Thymus (tissue), 11 donors: Measurements from ENCODE around the gene ANKH. TPM values are rescaled to one million over a fixed set of nuclear protein-coding genes. Genes with fewer than 3 reads are reported as not detected.

Experiments
- DNase-seq, 9 donors: peaks; one replicate each; pipeline ENCODE4 v3.0.0-alpha.2; 2013; ENCODE audit warnings: low spot score in 9 of 9, low read depth in 6 of 9, missing footprints in 1 of 9
- H3K27ac ChIP-seq, 2 donors: one replicate each; pipeline ENCODE4 v1.5.1; 2013; ENCODE audit warnings: control low read depth in 1 of 2, low read depth in 1 of 2, low read length in 1 of 2, mild to moderate bottlenecking in 1 of 2, moderate library complexity in 1 of 2
- H3K27me3 ChIP-seq, 2 donors: one replicate each; pipeline ENCODE4 v1.5.1; 2013; ENCODE audit warnings: low read length in 1 of 2; ENCODE audit not compliant: control insufficient read depth in 2 of 2, insufficient read depth in 1 of 2
- H3K36me3 ChIP-seq, 2 donors: one replicate each; pipeline ENCODE4 v1.5.1; 2013; ENCODE audit warnings: low read length in 1 of 2, mild to moderate bottlenecking in 1 of 2, moderate library complexity in 1 of 2; ENCODE audit not compliant: control insufficient read depth in 2 of 2, insufficient read depth in 2 of 2
- H3K4me1 ChIP-seq, 2 donors: one replicate each; pipeline ENCODE4 v1.5.1; 2013; ENCODE audit warnings: low read length in 2 of 2; ENCODE audit not compliant: control insufficient read depth in 2 of 2, insufficient read depth in 2 of 2
- H3K4me3 ChIP-seq, 2 donors: one replicate each; pipeline ENCODE4 v1.5.1; 2013; ENCODE audit warnings: low read length in 2 of 2, control low read depth in 1 of 2, mild to moderate bottlenecking in 1 of 2
- H3K9me3 ChIP-seq, 2 donors: one replicate each; pipeline ENCODE4 v1.5.1; 2013; ENCODE audit warnings: low read length in 1 of 2, mild to moderate bottlenecking in 1 of 2; ENCODE audit not compliant: control insufficient read depth in 2 of 2, insufficient read depth in 1 of 2
- WGBS: extraction: QIAGEN DNeasy Blood & Tissue Kit; methylation state at CpG from one replicate; pipeline ENCODE4 v1.1.7; 2013; 5-methylcytosine and 5-hydroxymethylcytosine counted together
- polyA plus RNA-seq: library from polyadenylated mRNA; stranded (reverse); fragments of 200-250 nt; gene quantifications from one replicate; pipeline ENCODE4 v1.2.3, GENCODE V29; 2013
- total RNA-seq: library from RNA; stranded (reverse); fragments of 120-200 nt; gene quantifications from one replicate; pipeline ENCODE4 v1.2.4, GENCODE V29; 2013
- donor health status: healthy.

The ANKH gene
- total and polyA plus RNA-seq, 2 donors: 17.3 to 29.8 TPM

DNA sequence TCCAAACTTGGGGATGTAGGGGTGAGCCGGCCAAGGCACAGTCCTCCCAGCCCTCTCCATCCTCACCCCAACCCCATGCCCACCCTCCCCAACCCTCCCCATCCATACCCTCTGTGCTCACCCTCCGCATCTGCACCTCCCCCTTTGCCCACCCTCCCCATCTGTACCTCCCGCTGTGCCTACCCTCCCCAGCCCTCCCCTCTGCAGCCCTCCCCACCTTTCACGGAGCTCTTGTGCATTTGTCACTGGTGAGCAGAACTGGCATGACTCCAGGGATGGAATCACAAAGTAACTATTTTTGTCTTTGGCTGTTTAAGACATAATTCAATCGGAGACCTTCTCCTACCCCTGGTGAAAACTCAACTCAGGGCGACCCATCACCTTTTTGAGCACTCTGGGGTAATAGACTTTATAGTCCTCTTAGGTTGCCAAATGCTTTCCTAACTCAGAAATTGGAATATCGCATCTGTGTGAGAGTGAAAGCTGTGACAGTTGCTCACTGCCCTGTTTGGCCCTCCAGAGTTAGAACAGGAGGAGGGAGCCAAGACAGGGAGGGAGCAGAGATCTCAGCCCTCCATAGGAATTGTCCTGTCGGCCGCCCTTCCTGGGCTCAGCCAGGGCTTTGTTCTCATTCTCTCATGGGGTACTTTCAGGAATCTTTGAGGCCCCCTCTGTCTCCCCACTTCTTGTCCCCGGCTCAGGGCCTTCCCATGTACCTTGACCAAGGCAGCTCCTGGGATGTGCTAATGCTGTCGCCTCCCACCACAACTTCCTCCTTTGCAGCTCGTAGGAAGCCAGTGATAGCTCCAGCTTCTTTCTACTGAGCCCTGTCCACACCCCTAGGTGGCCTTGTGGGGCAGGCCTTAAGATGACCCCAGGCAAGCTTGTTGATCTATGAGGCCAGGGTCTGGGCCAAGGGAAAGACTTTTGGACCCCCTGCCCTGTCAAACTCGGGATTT is 170.8 kb downstream of the ANKH start:
- Histone ChIP-seq H3K9me3 (no peaks in the 10 kb centered on the region), H3K27me3 (no peaks in the 10 kb centered on the region), H3K4me3 (no peak overlapping the region), H3K27ac (no peak overlapping the region), H3K4me1 (peaks cover 0 to 5% of the 10 kb centered on the region in 2 donors), H3K36me3 (peaks cover 45 to 48% of the 10 kb centered on the region in 2 donors)
- 81% methylated on average over 13 of the region's 13 CpGs for WGBS
- no peak for DNase-seq

- 91% methylated on average over 8 of the region's 8 CpGs for WGBS
- no peak for DNase-seq
- peaks cover 0 to 3% of the 10 kb centered on the region in 2 donors for H3K4me1 ChIP-seq
- H3K4me3 ChIP-seq: no peak overlapping the region
- H3K36me3 ChIP-seq: peaks cover 45 to 55% of the 10 kb centered on the region in 2 donors
- no peaks in the 10 kb centered on the region for H3K27me3 ChIP-seq
- H3K27ac ChIP-seq: no peak overlapping the region
- no peaks in the 10 kb centered on the region for H3K9me3 ChIP-seq
These were observed 171.7 kb downstream of the ANKH start for GRCh38 chr5:14699807-14700400.

DNA sequence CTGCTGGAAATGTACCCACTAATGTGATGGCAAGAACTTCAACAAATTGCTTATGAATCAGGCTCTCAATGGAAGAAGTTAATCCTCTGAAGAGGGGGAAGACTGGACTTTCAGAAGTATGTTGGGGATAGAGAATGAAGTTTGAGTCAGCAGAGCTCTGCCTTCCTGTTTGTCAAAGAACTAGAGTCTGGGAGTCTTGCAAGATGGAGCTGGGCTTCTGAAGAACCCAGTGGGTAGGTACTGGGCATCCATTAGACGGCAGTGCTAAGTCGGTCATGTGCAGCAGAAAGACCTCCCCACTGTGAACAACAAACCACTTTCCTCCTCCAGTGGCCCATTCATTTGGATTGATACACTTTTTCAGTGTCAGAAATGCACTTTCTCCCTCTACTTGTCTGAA is 172.4 kb downstream of the ANKH start:
- Histone ChIP-seq H3K9me3 (no peaks in the 10 kb centered on the region), H3K4me3 (no peak overlapping the region), H3K27ac (no peak overlapping the region), H3K27me3 (no peaks in the 10 kb centered on the region), H3K36me3 (peaks cover 46 to 59% of the 10 kb centered on the region in 2 donors), H3K4me1 (peaks cover 0 to 3% of the 10 kb centered on the region in 2 donors)
- WGBS: 100% methylated on average over 2 of the region's 2 CpGs
- no peak for DNase-seq

- 95% methylated on average over 1 of the region's 1 CpG for WGBS
- H3K36me3 ChIP-seq: peaks cover 52 to 63% of the 10 kb centered on the region in 2 donors
These were observed 173.1 kb downstream of the ANKH start for GRCh38 chr5:14698495-14698894.

GRCh38 chr5:14696851-14697250 is 174.7 kb downstream of the ANKH start:
- peaks cover 0 to 3% of the 10 kb centered on the region in 2 donors for H3K4me1 ChIP-seq
- H3K9me3 ChIP-seq: no peaks in the 10 kb centered on the region
- no peak overlapping the region for H3K4me3 ChIP-seq
- H3K27me3 ChIP-seq: no peaks in the 10 kb centered on the region
- no peak overlapping the region for H3K27ac ChIP-seq
- DNase-seq: no peak
- 98% methylated on average over 3 of the region's 3 CpGs for WGBS
- peaks cover 50 to 56% of the 10 kb centered on the region in 2 donors for H3K36me3 ChIP-seq

More at GRCh38 chr5:14698495-14698894, 173.1 kb downstream of the ANKH start:
- H3K4me1 ChIP-seq: peaks cover 0 to 3% of the 10 kb centered on the region in 2 donors
- DNase-seq: no peak
- H3K9me3 ChIP-seq: no peaks in the 10 kb centered on the region
- no peak overlapping the region for H3K27ac ChIP-seq
- no peaks in the 10 kb centered on the region for H3K27me3 ChIP-seq
- no peak overlapping the region for H3K4me3 ChIP-seq

DNA sequence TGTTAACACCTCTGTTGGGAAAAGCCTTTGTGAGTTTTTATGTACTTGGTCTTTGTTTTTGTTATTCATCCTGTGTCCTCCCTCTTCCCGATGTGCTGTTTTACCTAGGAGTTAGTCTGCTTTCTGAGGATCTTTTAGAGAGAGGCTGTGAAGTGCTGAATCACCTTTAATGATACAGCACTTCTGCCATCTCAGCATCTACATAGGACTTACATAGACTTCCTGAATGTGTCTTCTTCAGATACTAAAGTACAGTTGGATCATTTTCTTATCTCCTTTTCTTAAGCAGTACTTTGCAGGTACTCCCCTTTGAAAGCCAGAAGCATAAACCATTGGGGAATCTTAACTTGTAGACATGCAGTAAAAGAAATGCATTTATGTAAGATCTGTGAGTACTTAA is 175.5 kb downstream of the ANKH start:
- no peak overlapping the region for H3K27ac ChIP-seq
- H3K4me3 ChIP-seq: no peak overlapping the region
- H3K4me1 ChIP-seq: no peaks in the 10 kb centered on the region
- H3K9me3 ChIP-seq: no peaks in the 10 kb centered on the region
- H3K36me3 ChIP-seq: peaks cover 45 to 52% of the 10 kb centered on the region in 2 donors
- no peaks in the 10 kb centered on the region for H3K27me3 ChIP-seq
- no peak for DNase-seq
- 66% methylated on average over 1 of the region's 1 CpG for WGBS

DNA sequence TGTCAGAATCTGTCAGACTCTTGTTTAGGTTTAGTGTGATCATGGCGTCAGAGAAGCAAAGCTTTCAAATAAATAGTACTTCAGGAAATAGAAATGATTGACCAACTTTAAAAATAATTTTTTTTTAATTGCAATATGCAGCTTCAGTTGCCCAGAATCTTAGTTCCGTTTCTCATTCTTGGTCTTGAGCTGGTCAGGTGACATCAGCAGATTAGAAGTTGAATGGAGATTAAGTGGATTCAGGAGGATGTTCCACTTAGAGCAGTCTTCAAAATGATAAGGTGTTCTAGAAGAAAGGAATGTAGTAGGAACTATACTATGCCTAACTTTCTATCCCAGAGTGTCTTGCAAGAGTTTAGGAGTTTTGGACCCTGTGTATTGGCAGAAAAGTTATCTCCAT is 176.4 kb downstream of the ANKH start:
- Histone ChIP-seq H3K36me3 (peaks cover 49 to 55% of the 10 kb centered on the region in 2 donors), H3K4me1 (no peaks in the 10 kb centered on the region), H3K4me3 (no peak overlapping the region), H3K27ac (no peak overlapping the region), H3K27me3 (no peaks in the 10 kb centered on the region), H3K9me3 (peaks cover 0 to 2% of the 10 kb centered on the region in 2 donors)
- 98% methylated on average over 2 of the region's 2 CpGs for WGBS
- DNase-seq: no peak

DNA sequence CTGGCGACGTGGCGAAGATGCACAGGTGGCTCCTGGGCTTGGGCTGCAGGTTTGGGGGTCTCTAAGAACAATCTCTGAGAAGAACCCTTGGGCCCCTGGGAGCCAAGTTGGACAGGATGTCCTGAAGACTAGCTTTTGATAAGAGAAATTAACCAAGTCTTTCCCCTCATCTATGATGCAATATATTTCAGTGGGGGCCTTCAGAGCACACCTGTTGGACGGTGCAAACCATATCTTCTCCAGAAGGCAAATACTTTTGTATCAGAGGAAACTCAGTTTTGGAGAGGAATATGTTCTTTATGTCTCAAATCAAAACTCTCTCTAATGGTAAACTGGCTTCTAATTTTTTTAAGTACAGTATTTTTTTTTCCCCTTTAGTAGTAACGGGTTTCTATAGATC is 178.5 kb downstream of the ANKH start:
- 98% methylated on average over 5 of the region's 5 CpGs for WGBS
- no peak for DNase-seq
- H3K27me3 ChIP-seq: no peaks in the 10 kb centered on the region
- H3K4me1 ChIP-seq: no peaks in the 10 kb centered on the region
- H3K9me3 ChIP-seq: peaks cover 0 to 2% of the 10 kb centered on the region in 2 donors
- peaks cover 46 to 61% of the 10 kb centered on the region in 2 donors for H3K36me3 ChIP-seq
- no peak overlapping the region for H3K4me3 ChIP-seq
- H3K27ac ChIP-seq: no peak overlapping the region

- Histone ChIP-seq H3K36me3 (peaks cover 42 to 51% of the 10 kb centered on the region in 2 donors), H3K27ac (no peak overlapping the region), H3K4me1 (no peaks in the 10 kb centered on the region)
These were observed 184.4 kb downstream of the ANKH start for GRCh38 chr5:14687023-14687665.

More at GRCh38 chr5:14687023-14687665, 184.4 kb downstream of the ANKH start:
- no peak overlapping the region for H3K4me3 ChIP-seq
- peaks cover 0 to 2% of the 10 kb centered on the region in 2 donors for H3K9me3 ChIP-seq
- WGBS: 78% methylated on average over 4 of the region's 4 CpGs
- H3K27me3 ChIP-seq: no peaks in the 10 kb centered on the region
- no peak for DNase-seq
